Measurements from ENCODE around the gene ATP6AP1. TPM values are rescaled to one million over a fixed set of nuclear protein-coding genes. Genes with fewer than 3 reads are reported as not detected.

ATP6AP1 gene
- total and polyA plus RNA-seq, 9 of the 15 experiments (the other 6 are each of a cell fraction or from before 2014, with no cell fraction given) = 8.3 to 90.5 (median 52.9) TPM

GRCh38 chrX:154467556-154467955, 39.1 kb downstream of the ATP6AP1 start:
- ChIA-PET POLR2A (interaction anchor here (1.9 kb wide), 1 partner anchor 11 kb away, joined by 4 read pairs; the partner anchor contains the start of gene LAGE3), CTCF (ENCODE audit: low intra/inter-chr PET ratio) (no interaction called here)
- Histone ChIP-seq H3K79me2 (ENCODE audit: control insufficient read depth, insufficient read depth, low read length) (no peaks in the 10 kb centered on the region), H3K4me2 (ENCODE audit: insufficient read depth, low read length) (no peak overlapping the region), H3K9ac (ENCODE audit: insufficient read depth in 1 of 2, low read depth in 2 of 2, low read length in 2 of 2) (no peak overlapping the region), H3K9me3 (replicated peaks; ENCODE audit: control insufficient read depth, insufficient read depth, low read depth, low read length) (no peaks in the 10 kb centered on the region), H3K27ac (ENCODE audit: extremely low read depth, low read depth, low read length) (no peak overlapping the region), H3K36me3 (ENCODE audit: control insufficient read depth, insufficient read depth, low read length) (peaks cover 84% of the 10 kb centered on the region; the same call in 2 of the 3 replicates), H4K20me1 (replicated peaks; ENCODE audit: control insufficient read depth, insufficient read depth, low read length) (no peaks in the 10 kb centered on the region), H2AFZ (ENCODE audit: low read depth, low read length) (no peak overlapping the region), H3K4me1 (replicated peaks in 1 of 2; ENCODE audit: control insufficient read depth in 2 of 2, insufficient read depth in 2 of 2, low read length in 2 of 2) (peaks cover 0 to 9% of the 10 kb centered on the region in 2 experiments; a peak in 1 of 5 replicates), H3K9me1 (ENCODE audit: control insufficient read depth, insufficient read depth, low read length) (no peaks in the 10 kb centered on the region), H3K27me3 (ENCODE audit: control insufficient read depth in 2 of 2, insufficient read depth in 2 of 2, low read length in 2 of 2) (no peaks in the 10 kb centered on the region), H3K4me3 (no peak overlapping the region)
- intact Hi-C loops (cut with micrococcal nuclease) = no loop called here
- in situ Hi-C loops (cut with MboI) = no loop called here
- no peak for ATAC-seq
- peak; percentile 42; the same call in 1 of the 2 replicates for TF ChIP-seq RBFOX2 (IDR thresholded peaks at IDR 0.05; ENCODE audit: low read depth, low read length)
- no peak for TF ChIP-seq TFAM (CRISPR knock-in tag; conservative IDR thresholded peaks at IDR 0.05)
- no peak for TF ChIP-seq C11orf30 (IDR thresholded peaks at IDR 0.05; ENCODE audit: low read depth)
- TF ChIP-seq TCFL5 (CRISPR knock-in tag; conservative IDR thresholded peaks at IDR 0.05) = no peak
- no TSS peak for BruUV-seq (replicated peaks)
- FAIRE-seq = no peak
- no peak for DNase-seq (ENCODE audit: extremely low read depth in 1 of 4, low spot score in 3 of 4)
- 93% methylated on average over 10 of the region's 21 CpGs for WGBS (ENCODE audit: insufficient coverage, low coverage, missing lambda C conversion rate)

- H3K27ac ChIP-seq (ENCODE audit: extremely low read depth, low read depth, low read length) = no peak overlapping the region
These were observed 39.7 kb downstream of the ATP6AP1 start for GRCh38 chrX:154468217-154468616.

More at GRCh38 chrX:154468217-154468616, 39.7 kb downstream of the ATP6AP1 start:
- in situ Hi-C loops (cut with MboI) (no loop called here), intact Hi-C loops (cut with micrococcal nuclease) (no loop called here)
- BruUV-seq (replicated peaks) = no TSS peak
- Histone ChIP-seq H3K9me1 (ENCODE audit: control insufficient read depth, insufficient read depth, low read length) (no peaks in the 10 kb centered on the region), H3K79me2 (ENCODE audit: control insufficient read depth, insufficient read depth, low read length) (no peaks in the 10 kb centered on the region), H3K27me3 (ENCODE audit: control insufficient read depth in 2 of 2, insufficient read depth in 2 of 2, low read length in 2 of 2) (no peaks in the 10 kb centered on the region), H3K9ac (ENCODE audit: insufficient read depth in 1 of 2, low read depth in 2 of 2, low read length in 2 of 2) (no peak overlapping the region), H3K4me1 (replicated peaks in 1 of 2; ENCODE audit: control insufficient read depth in 2 of 2, insufficient read depth in 2 of 2, low read length in 2 of 2) (peaks cover 0 to 13% of the 10 kb centered on the region in 2 experiments; a peak in 2 of 5 replicates), H3K36me3 (ENCODE audit: control insufficient read depth, insufficient read depth, low read length) (peaks cover 83% of the 10 kb centered on the region; the same call in 2 of the 3 replicates), H3K9me3 (replicated peaks; ENCODE audit: control insufficient read depth, insufficient read depth, low read depth, low read length) (no peaks in the 10 kb centered on the region), H2AFZ (ENCODE audit: low read depth, low read length) (no peak overlapping the region), H3K4me3 (no peak overlapping the region), H4K20me1 (replicated peaks; ENCODE audit: control insufficient read depth, insufficient read depth, low read length) (no peaks in the 10 kb centered on the region), H3K4me2 (ENCODE audit: insufficient read depth, low read length) (no peak overlapping the region)
- TF ChIP-seq MECOM (CRISPR knock-in tag; IDR thresholded peaks at IDR 0.05) (no peak), ETV5 (CRISPR knock-in tag; IDR thresholded peaks at IDR 0.05; ENCODE audit: low read depth) (no peak), CTBP1 (IDR thresholded peaks at IDR 0.05; ENCODE audit: borderline replicate concordance) (no peak), ZNF655 (CRISPR knock-in tag; IDR thresholded peaks at IDR 0.05) (no peak), POU5F1 (IDR thresholded peaks at IDR 0.05; ENCODE audit: borderline replicate concordance, low read depth, low read length, partially characterized antibody) (no peak), LCOR (CRISPR knock-in tag; IDR thresholded peaks at IDR 0.05) (no peak)
- WGBS (ENCODE audit: insufficient coverage, low coverage, missing lambda C conversion rate) = 96% methylated on average over 11 of the region's 23 CpGs
- ChIA-PET POLR2A (interaction anchor here (1.9 kb wide), 1 partner anchor 10 kb away, joined by 4 read pairs; the partner anchor contains the start of gene LAGE3), CTCF (ENCODE audit: low intra/inter-chr PET ratio) (no interaction called here)
- no peak for DNase-seq (ENCODE audit: extremely low read depth in 1 of 4, low spot score in 3 of 4)
- no peak for ATAC-seq
- no peak for FAIRE-seq

Data from K562 (cell line).